Bone marrow (tissue), 2 donors: Measurements from ENCODE around the gene NDUFS2.

Experiments used
- DNase-seq, 2 donors: peaks; one replicate each; lab custom pipeline; 2025; lab: John Stamatoyannopoulos, UW

Gene NDUFS2

DNA sequence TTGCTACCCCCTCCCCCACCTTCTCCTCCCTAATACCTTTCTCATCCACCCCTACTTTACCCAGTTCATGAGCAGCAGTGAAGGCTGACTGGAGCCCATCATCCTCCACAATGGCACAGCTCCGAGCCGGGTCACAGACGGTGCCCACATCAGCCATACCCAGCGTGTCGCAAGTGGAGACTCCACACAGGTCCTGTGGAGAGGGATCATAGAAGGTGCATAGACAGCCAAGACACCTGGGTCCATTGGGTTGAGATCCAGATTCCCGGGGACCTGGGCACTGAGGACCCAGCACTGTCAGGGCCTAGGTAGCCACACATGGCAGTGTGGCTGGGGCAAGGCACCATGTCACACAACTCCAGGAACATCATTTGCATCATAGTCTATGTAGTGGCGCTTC, 6.1 kb upstream of the NDUFS2 start:
- DNase-seq: no peak

DNA sequence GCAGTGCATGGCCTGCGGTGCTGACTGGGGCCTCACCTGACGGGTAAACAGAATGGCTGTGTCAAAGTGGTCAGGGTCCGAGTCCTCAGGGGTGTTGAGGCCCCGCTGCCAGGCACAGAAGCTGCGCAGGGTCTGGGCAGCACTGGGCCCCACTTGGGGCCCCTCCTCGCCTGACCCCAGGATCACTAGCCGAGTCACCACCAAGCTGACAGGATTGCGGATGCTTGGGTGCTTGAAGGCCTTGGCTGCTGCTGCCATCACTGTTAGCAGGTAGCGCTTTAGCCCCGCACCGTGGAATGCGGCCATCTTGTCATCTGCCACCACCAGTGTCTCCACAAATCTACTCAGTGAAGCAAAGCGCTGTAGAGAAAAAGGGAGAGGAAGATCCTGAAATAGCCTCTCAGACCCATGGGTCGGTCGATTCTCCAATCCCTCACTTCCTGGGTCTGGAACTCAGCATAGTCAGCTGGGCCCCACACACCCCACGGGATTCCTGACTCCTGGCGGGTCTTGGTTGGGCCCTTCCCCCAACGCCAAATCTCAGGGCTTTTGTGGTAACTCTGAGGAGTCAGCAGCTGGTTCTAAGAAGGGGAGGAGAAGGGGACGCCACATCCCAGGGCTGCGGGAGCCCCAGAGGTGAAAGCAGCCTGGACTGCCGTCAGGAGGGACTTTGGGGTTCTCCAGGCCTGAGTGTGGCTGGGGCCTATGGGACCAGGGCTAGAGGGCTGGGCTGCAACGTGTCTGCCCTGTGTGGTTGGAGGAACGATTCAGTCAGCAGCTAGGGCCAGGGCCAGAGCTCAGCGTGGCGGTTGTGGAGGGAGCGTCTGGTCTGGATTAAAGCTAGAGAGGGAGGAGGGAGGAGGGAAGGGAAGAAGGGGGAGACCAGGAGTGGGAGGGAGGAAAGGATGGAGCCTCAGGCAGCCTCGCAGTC, 5.4 kb upstream of the NDUFS2 start:
- DNase-seq: no peak

DNA sequence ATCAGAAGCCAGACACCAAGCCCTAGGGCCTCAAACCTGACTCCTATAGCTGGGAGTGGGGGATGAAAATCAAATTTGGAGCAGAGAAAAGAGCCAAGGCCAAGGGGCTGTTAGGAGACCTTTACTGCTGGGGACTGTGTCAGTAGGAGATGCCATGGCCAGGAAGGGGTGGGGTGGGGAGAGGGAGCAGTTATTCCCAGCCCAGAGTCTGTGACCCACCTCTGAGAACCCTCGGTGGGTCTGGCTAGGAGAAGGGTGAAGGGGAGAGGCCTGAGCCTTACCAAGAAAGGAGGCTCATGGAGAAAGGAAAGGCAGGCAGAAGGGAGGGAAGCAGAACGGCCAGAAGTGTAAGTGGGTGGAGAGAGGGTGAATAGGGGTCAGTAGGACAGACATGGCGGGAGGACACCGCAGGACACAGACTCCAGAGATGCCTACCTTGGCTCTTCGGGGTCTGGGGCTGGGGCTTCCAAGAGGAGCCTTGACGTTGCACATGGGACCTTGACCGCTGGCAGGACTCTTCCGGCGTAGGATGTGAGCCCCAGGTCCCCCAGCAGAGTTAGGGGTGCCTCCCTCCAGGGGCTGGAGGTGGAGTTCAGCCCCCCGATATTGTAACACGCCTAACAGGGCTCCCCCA, 4.5 kb upstream of the NDUFS2 start:
- DNase-seq: no peak

DNA sequence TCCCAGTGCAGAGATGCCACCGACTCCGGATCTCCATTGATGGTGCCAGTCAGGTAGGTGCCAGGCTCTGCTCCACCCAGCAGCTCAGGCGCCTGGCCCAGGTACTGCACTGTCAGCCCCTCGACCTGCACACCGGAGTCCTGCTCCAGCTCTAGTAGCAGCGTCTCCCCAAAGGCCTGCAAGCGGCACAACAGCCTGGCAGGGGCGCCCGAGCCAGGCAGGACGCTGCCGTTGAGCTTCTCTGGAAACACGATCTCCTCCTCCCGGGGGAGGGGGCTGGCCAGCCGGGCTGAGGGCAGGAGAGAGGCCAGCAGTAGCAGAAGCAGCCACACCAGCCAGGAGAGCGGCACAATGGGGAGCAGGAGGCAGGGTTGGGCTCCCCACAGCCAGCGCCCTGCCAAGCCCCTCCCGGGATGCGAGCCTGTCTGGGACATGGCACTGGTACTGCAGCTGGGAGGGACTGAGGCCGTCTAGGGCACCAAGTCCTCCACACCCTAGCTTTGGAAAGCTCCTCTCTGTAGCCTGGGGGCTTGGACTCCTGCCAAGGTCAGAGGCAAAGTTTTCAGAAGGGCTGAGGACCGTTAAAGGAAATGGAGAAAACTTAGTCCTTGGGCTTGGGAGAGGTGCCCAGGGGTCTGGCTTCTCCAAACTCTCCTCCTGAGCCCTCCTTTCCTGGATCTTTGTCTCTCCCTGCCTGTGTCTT, 3.8 kb upstream of the NDUFS2 start:
- DNase-seq: no peak

DNA sequence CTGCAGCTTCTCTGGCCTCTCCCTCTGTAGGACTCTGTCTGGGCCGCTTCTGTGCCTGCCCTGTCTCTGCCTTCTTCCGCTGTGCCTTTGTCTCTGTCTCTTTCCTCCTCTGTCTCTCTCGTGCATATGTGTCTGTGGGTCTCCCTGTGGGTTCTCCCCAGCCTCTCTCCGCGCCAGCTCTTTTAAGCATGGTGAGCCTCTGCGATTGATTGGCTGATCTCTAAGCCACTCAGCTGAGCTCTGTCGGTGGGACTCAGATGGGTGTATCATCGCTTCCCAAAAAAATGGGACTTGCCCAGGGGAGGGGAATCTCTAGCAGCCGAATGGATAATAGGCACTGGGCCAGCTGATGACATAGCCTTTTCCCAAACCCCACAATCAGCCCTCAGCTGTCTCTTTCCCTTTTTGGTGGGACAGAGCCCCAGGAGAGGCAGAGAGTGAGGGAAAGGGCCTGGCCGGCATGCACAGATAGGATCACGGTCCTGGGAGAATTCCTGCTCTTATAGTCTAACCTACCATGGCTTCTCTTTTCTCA, 3.2 kb upstream of the NDUFS2 start, which contains the start of gene ADAMTS4:
Gene ADAMTS4, minus strand, starts transcription at position 158 of the 535 bp plus-strand sequence. CDS start 427 bp downstream, outside the sequence.
- DNase-seq: no peak

DNA sequence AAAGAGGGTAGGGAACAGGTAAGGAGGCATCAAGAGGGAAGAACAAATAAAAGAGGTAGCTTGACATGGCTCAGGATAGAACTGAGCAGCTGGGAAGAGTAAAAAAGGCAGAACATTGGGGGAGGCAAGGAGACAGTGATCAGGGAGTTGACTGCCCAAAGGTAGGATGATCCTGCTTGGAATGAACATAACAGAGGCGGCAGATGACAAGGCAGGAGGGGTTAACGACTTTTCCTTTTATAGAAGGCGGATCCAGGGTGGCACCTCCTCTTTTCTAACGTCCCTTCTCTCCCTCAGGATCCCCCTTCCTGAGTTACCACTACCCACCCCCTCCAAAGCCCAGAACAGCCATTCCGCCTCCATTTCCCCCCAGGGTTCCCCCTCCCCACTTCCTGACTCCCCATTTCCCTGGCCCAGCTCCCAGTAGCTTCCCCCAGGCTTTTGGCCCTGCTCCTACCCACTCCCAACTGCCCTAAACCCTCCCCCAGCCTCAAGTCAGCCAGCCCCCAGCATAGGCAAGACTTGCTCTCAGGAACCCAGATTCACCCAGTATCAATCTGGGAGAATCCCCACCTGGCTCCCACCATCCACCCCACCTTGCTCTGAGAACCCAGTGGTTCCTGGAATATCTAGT, 2.5 kb upstream of the NDUFS2 start:
- no peak for DNase-seq

DNA sequence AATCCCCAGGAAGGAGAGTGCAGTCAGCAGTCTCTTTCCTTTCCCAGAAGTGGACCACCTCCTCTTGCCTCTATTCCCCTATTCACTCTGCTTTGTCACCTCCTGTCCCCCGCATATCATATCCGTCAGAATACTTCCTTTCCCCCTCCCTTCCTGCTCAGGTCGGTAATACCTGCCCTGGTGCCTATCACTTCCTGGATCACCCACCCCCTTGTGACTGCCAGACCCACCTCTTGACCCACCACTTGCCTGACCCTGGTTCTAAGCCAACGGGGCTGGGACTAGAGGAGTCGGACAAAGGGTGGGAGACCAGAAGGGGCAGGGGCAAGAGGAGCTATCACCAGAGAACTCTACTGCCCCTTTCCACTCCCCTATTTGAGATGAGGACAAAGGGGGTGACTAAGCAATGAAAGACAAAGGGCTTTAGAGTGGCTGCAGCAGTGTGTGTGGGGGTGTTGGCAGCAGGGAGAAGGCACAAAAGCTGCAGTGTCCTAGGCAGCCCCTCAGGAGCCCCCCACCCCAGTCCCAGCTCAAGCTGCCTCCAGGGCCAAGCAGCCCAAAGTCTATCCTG, 1.7 kb upstream of the NDUFS2 start:
- DNase-seq: no peak

DNA sequence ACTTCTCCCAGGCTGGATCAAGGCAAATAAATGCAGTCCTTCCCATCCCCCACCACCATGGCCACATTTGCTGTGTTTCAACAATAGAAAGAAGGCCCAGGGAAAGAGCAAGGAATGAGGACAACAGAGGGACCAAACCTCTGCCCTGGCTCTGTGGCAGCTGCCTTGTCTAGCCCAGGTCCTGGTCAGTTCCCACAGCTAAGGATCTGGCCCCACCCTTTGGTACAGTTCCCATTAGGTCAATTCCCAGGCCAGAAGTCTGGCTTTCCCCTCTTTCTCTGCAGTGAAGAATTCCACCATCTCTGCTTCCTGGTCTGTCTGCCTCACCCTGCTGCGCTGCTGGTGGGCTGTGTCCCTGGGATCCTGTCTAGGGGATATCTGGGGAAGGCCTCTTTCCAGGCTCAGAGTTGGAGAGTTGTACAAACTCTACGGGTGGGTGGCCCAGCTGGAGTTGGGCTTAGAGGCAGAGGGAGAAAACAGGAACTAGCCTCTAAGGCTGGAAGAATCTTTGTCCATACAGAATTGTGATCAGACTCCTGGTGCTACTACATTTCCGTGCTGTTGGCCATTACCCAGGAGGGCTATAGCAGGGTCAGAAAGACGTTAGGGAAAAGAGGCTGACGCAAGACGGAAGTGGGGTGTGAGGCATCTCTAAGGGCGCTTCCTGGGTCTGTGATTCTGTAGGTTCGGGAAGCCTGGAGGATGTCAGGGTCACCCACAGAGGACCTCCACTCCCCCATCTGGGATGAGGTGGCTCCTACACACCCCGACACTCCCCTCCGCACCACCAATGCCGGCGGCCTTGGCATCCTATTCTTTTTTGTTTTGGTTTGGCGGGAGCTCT, 953 bp upstream of the NDUFS2 start:
- DNase-seq: peak in 1 of 2 donors; percentile 43

DNA sequence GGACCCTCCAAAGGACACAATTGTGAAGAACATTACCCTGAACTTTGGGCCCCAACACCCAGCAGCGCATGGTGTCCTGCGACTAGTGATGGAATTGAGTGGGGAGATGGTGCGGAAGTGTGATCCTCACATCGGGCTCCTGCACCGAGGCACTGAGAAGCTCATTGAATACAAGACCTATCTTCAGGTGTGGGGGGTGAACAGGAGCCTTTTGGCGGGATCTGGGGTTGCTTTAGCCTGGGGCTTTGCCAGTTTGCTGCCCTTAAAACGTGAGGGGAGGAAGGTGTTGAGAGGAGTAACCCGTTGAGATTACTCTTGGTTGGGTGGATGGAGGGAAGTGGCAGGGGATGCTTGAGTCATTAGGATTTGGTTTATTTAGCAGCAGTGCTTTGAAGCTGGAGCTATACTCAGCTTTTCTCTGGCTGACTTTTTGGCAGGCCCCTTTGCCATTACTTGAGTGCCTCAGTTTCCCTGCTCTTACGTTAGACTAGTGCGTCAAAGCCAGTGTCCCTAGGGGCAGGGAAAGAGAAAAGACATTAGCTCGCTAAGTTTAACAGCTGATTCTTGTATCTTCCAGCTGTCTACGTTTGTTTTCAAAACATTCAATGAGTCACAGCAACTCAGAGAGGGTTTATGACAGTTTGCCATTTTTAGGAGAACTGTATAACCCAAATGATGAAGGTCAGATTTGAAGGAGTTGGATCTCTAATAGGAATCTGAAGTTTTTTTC, 4.4 kb downstream of the NDUFS2 start:
- DNase-seq: no peak

DNA sequence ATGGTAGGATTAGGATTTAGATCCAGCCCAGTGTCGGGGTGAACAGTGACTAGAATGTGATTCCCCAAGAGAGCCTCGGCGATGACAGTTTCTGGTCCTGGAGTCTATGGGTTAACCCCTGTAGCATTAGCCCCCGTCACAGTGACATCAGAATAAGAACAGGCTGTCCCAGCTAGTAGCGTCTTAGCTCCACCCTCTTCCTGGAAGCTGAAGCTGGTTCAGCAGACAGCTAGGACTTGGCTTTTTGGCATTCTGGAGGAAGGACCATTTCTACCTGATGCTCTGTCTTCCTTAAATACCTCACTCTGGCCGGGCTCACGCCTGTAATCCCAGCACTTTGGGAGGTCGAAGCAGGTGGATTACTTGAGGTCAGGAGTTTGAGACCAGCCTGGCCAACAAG, 5.0 kb downstream of the NDUFS2 start:
- DNase-seq: no peak

DNA sequence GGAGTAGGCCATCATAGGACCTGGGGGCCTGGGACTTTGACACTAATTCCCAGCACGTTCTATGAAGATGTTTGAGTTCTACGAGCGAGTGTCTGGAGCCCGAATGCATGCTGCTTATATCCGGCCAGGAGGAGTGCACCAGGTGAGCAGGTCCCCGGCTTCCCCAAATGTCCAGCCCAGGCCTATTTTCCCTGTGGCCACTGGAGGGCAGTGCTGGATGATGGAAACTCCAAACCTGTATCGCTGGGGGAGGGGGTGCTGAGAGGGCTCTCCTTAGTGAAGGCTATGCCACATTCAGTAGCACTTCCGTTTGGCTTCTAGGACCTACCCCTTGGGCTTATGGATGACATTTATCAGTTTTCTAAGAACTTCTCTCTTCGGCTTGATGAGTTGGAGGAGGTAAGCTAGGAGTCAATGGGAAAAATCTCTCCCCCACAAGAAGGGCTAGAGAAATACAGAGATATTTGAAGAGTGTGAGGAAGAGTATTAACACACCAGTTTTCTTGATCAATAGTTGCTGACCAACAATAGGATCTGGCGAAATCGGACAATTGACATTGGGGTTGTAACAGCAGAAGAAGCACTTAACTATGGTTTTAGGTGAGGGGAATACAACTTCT, 7.7 kb downstream of the NDUFS2 start:
- DNase-seq: peak; percentile 44 to 54

DNA sequence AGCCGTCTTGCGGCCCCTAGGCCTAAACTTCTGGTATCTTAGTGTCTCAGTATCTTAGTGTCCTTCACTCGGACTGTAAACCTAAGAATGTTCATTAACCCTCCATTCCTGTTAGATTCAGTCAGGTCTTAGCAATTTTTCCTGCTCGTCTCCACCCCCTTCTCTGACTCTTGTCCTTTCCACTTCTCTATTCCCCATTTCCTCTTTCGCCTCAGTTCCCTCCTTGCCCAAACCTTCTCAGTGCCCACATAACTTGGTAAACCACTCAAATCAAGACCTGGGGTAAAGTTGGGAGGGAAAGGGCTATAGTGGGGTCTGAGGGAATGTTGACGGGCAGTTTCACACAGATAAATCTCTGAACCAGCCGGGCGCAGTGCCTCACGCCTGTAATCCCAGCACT, 12.2 kb downstream of the NDUFS2 start:
- no peak for DNase-seq

DNA sequence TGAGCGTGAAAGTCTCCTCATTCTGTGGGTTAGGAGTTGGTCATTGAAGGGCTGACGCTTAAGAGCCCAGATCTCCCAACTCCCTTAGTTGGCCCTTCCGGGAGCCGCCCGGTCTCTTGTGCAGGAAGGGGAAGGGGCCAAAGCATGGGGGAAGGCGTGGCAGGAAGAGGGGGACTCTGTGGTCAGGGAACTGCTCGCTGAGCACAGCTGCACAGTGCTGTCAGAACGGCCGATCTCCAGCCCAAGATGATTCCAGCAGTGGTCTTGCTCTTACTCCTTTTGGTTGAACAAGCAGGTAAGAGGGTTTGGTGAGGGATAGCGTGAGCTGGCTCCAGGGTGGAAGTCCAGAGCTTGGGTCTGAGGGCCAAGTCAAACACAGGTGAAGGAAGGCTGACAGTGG, 12.9 kb downstream of the NDUFS2 start, which contains the start of gene FCER1G:
Gene FCER1G, plus strand, starts transcription at position 220 of the 400 bp plus-strand sequence. Its CDS starts 27 bp downstream, at position 247.
- DNase-seq: peak in 1 of 2 donors; percentile 42

DNA sequence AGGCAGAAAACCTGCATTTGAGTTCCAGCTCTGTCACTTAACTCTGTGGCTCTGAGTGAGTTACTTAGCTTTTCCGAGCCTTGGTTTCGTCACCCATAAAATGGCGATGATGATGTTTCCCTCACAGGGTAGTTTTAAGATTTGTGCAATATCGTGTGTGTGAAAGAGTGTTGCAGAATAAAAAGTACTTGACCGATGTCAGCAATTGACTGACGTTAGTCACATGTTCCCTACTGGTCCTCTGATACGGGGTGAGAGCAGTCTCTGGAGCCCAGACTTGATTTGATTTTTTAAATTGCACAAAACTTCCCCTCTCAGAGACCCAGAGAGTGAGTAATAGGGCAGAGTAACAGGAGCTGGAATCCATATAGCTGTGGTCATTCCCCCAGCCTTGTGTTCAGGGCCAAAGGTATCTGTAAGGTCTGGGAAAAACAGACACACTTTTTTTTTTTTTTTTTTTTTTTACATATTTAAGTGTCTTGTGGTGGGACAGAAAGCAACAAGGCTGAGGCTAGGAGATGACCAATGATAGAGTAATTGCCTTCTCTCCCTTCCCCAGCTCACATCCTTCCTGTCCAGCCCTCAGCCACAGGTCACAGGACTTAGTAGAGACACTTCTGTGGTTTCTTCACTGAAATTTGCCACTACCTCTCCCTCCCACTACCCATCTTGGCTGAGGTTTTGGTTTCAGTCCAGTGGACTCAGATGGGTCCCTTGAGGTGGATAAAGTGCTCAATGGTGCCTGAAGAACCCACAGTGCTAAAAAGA, 15.0 kb downstream of the NDUFS2 start:
- peak in 1 of 2 donors; percentile 41 for DNase-seq

DNA sequence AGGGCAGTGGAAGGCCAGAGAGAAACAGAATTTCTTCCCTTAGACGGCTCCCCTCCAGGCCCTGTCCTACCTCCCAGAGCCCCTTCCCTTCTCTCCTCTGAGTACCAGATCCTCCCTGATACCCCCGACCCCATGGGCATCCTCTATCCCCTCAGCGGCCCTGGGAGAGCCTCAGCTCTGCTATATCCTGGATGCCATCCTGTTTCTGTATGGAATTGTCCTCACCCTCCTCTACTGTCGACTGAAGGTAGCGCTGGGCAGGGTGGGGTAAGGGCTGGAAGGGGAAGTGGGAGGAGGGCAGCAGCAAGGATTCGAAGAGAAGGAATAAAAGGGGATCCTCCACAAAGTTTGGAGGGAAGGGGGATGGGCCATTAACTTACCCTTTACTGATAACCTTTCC, 15.7 kb downstream of the NDUFS2 start:
- no peak for DNase-seq

DNA sequence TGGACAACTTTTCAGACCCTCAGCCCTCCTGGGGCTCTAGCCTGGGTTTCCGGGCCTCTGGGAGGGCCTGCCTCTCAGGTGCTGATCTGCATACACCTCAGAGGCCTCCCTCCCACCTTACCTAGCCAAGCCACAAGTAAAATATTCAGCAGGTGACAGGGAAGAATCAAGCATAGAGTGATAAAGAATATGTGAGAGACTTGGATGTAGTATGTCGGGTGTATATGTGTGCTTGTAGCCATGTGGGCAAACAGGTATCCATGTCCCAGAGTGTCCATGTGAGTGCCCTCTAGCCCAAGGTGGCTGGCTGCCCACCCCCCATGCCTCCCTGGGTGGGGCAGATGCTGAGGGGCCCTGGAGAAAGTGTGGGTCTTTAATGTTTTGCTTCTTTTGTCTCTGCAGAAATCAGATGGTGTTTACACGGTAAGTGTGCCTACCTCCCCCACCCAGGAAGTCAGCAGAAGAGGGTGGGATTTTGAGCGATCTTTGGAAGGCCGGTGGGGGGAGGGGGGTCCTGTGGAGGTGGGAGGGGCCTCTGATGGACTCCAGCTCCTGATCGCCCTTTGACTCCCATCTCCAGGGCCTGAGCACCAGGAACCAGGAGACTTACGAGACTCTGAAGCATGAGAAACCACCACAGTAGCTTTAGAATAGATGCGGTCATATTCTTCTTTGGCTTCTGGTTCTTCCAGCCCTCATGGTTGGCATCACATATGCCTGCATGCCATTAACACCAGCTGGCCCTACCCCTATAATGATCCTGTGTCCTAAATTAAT, 16.3 kb downstream of the NDUFS2 start:
- no peak for DNase-seq

DNA sequence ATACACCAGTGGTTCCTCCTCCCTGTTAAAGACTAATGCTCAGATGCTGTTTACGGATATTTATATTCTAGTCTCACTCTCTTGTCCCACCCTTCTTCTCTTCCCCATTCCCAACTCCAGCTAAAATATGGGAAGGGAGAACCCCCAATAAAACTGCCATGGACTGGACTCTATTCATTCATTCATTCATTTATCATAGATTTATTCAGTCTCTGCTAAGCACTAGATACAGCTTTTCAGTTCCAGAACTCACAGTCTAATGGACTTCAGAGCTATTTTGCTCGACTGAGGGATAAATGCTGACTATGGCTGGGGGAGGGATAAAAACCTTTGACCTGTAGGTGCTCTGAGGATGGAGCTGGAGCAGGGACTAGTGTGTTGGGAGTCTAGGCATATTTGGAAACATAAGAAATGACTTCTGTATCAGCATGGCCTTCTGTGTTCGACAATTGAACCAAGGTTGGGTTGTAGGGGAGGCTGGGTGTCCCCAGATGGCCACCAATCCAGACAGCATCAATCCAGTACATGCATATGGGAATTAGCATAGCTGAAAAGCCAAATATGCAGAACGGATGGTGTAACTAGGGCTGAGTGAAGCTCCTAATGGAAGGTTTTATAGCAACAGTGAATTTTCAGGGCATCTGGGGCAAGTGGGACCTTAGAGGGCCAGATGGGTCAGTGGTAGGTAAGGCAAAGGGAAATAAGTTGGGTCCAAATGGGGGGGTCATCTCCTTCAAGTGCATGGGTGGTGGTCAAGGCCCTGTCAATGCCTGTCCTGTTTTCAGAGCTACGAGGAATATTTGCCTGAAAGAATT, 17.1 kb downstream of the NDUFS2 start:
- no peak for DNase-seq
